HG03066 (cell line): ENCODE data around the gene ADCK2.
"Not testable (repeated sequence)": the region's sequence is repeated elsewhere in the genome, so short reads cannot be mapped to it uniquely, and the experiment has no call there.

Source experiments
- ATAC-seq: cut with Tn5 transposase; IDR thresholded peaks from one replicate; pipeline ENCODE4 v1.9.1; 2021; ENCODE audit warnings: low read depth; ENCODE audit not compliant: unreplicated experiment

Gene ADCK2

GRCh38 chr7:140672382-140673062, at the start of gene ADCK2:
ADCK2 (plus strand) TSS chr7:140672945; CDS start chr7:140673331, 386 bp downstream.
- ATAC-seq, result peak; percentile 53

- no peak for ATAC-seq
Observed at GRCh38 chr7:140623980-140624379, 48.8 kb upstream of the ADCK2 start.

- ATAC-seq, result no peak
Observed at GRCh38 chr7:140624392-140625191, 48.2 kb upstream of the ADCK2 start.

- ATAC-seq, result not testable (repeated sequence)
Observed at GRCh38 chr7:140625192-140625558, 47.6 kb upstream of the ADCK2 start.

GRCh38 chr7:140625908-140626868, 46.6 kb upstream of the ADCK2 start:
- no peak for ATAC-seq

- ATAC-seq, result no peak
Observed at GRCh38 chr7:140631021-140631420, 41.7 kb upstream of the ADCK2 start.

GRCh38 chr7:140631602-140632001, 41.1 kb upstream of the ADCK2 start:
- no peak for ATAC-seq

- no peak for ATAC-seq
Observed at GRCh38 chr7:140635345-140635744, 37.4 kb upstream of the ADCK2 start.

- ATAC-seq, result no peak
Observed at GRCh38 chr7:140635816-140636215, 36.9 kb upstream of the ADCK2 start.

- no peak for ATAC-seq
Observed at GRCh38 chr7:140637400-140637799, 35.3 kb upstream of the ADCK2 start.

GRCh38 chr7:140638173-140638791, 34.5 kb upstream of the ADCK2 start:
- ATAC-seq, result no peak

- no peak for ATAC-seq
Observed at GRCh38 chr7:140639366-140640053, 33.2 kb upstream of the ADCK2 start.

GRCh38 chr7:140640060-140640637, 32.6 kb upstream of the ADCK2 start:
- ATAC-seq, result no peak

GRCh38 chr7:140640727-140641523, 31.8 kb upstream of the ADCK2 start, which contains the start of gene DENND2A:
DENND2A (minus strand) TSS chr7:140640813; CDS start chr7:140602397, 38,416 bp downstream.
- ATAC-seq, result no peak

- ATAC-seq, result no peak
Observed at GRCh38 chr7:140641524-140642195, 31.1 kb upstream of the ADCK2 start.

GRCh38 chr7:140643416-140643815, 29.3 kb upstream of the ADCK2 start:
- ATAC-seq, result no peak

- not testable (repeated sequence) for ATAC-seq
Observed at GRCh38 chr7:140644761-140645160, 28.0 kb upstream of the ADCK2 start.
